Activated T-cell treated with anti-CD3 and anti-CD28 coated beads, Interleukin-2, amount 50 U/mL, for 48 hours (primary cell): ENCODE measurements around the gene DNAL1.

ENCODE experiments used
- DNase-seq, 2 experiments: peaks; one replicate each; pipeline ENCODE4 v3.0.0-alpha.2; 2020

Gene DNAL1

GRCh38 chr14:73726025-73726961, 81.5 kb downstream of the DNAL1 start:
- DNase-seq: no peak

- DNase-seq: no peak
These were observed 82.4 kb downstream of the DNAL1 start for GRCh38 chr14:73727166-73727565.

GRCh38 chr14:73728717-73729330, 84.0 kb downstream of the DNAL1 start:
- peak; percentile 92 to 94 for DNase-seq

- DNase-seq: peak in 1 of 2 experiments; percentile 18
These were observed 84.9 kb downstream of the DNAL1 start for GRCh38 chr14:73729556-73730265.

GRCh38 chr14:73731111-73731510, 86.3 kb downstream of the DNAL1 start:
- no peak for DNase-seq

GRCh38 chr14:73732006-73732405, 87.2 kb downstream of the DNAL1 start:
- no peak for DNase-seq

- DNase-seq: no peak
These were observed 92.1 kb downstream of the DNAL1 start for GRCh38 chr14:73736842-73737241.

GRCh38 chr14:73738518-73739173, 93.9 kb downstream of the DNAL1 start:
- DNase-seq: no peak

GRCh38 chr14:73739174-73739898, 94.5 kb downstream of the DNAL1 start:
- no peak for DNase-seq

- no peak for DNase-seq
These were observed 95.3 kb downstream of the DNAL1 start for GRCh38 chr14:73739899-73740617.

- no peak for DNase-seq
These were observed 96.0 kb downstream of the DNAL1 start for GRCh38 chr14:73740618-73741326.

- peak; percentile 74 to 82 for DNase-seq
These were observed 96.6 kb downstream of the DNAL1 start for GRCh38 chr14:73741386-73741875.

GRCh38 chr14:73741876-73742519, 97.2 kb downstream of the DNAL1 start:
- DNase-seq: peak; percentile 61 to 64

- peak; percentile 57 to 61 for DNase-seq
These were observed 97.9 kb downstream of the DNAL1 start for GRCh38 chr14:73742520-73743238.

- DNase-seq: peak; percentile 72 to 78
These were observed 98.7 kb downstream of the DNAL1 start for GRCh38 chr14:73743431-73743931.

- DNase-seq: no peak
These were observed 99.5 kb downstream of the DNAL1 start for GRCh38 chr14:73744175-73744867.

GRCh38 chr14:73744874-73745529, 100.2 kb downstream of the DNAL1 start:
- no peak for DNase-seq
